ENCODE results near the gene TTC34. TPM values are rescaled to one million over a fixed set of nuclear protein-coding genes. Genes with fewer than 3 reads are reported as not detected.

The TTC34 gene
- under 0.01 and 0.16 TPM in 2 replicates for total RNA-seq

GRCh38 chr1:2801535-2802291 is at the start of gene TTC34:
Gene TTC34 (minus strand): TSS chr1:2801693. CDS start chr1:2800827, 866 bp downstream.

GRCh38 chr1:2632561-2633361 is 168.7 kb downstream of the TTC34 start, which contains the start of gene MMEL1:
Gene MMEL1 (minus strand): TSS chr1:2633016. CDS start chr1:2629484, 3,532 bp downstream.

GRCh38 chr1:2586154-2587070 is 215.1 kb downstream of the TTC34 start, which contains the start of gene PRXL2B:
Gene PRXL2B (plus strand): TSS chr1:2586777. CDS start chr1:2586886, 109 bp downstream.

Other genes with a start within 250 kb of the TTC34 start
- gene TNFRSF14, start 245.3 kb downstream of the TTC34 start, total RNA-seq, result 10.3 and 15.1 TPM in 2 replicates
- 15.1 and 15.2 TPM in 2 replicates for gene PRXL2B, start 214.9 kb downstream of the TTC34 start, total RNA-seq
- 0.70 TPM in 1 of 2 replicates, not detected in the other for gene MMEL1, start 168.7 kb downstream of the TTC34 start, total RNA-seq
- not detected in 2 replicates for gene ACTRT2, start 219.8 kb upstream of the TTC34 start, total RNA-seq

Measured in hair follicular keratinocyte (primary cell).